Dermis microvascular lymphatic vessel endothelial cell (primary cell): Measurements from ENCODE around the gene GALNT2. TPM values are rescaled to one million over a fixed set of nuclear protein-coding genes. Genes with fewer than 3 reads are reported as not detected.

Experiments used
- DNase-seq, 2 donors: peaks; one replicate each; pipeline versions ENCODE4 v3.0.0 to v3.0.0-alpha.2; 2010; ENCODE audit warnings: low read depth in 2 of 2
- total RNA-seq: library from RNA; depleted of rRNA; stranded (reverse); fragments of >200 nt; gene quantifications from 2 replicates; pipeline ENCODE4 v1.2.1, GENCODE V29; 2014

Gene GALNT2
- total RNA-seq, 1 donor from 2014 or later = 38.1 TPM

DNA sequence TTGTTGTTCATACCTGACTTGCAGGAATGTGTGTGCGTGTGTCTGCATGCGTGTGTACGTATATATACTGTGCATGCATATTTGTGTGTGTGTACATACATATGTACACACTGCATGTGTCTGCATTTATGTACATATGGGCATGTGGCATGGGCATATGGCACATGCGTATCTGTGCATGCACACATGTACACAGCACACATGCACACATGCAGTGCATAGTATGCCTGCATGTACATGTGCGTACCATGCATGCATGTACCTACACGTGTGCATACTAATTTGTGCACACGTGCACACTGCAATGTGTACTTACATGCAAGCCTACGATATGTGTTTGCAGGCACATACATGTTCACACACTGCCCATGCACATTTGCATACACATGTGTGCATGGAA lies 43.9 kb downstream of the GALNT2 start:
- DNase-seq = no peak

DNA sequence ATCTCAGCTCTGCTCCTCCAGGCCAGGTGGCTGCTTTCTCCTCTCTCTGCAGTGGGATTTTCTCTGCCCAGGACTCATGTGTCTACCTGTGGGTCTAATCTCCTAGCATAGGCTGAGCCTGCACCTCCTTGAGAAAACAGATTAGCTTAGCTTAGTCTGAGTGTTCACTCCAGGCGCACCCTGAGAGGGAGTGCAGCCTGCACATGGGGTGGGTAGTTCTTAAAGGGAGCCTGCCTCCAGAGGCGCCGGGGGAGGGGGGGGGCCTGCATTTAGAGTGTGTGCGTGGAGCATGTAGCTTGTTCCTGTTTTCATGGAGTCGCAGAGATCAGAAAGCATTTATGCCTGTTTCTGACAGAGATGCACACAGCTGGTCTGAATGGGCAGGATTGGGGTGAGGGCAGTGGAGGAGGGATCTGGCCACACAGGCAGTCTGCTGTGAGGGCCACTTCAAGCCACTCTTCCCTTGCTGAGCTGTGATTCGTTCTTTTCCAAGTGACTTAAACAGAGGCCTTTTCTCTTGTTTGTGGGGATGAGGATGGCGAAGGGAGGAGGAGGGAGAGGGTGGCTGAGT lies 45.2 kb downstream of the GALNT2 start:
- DNase-seq = no peak

DNA sequence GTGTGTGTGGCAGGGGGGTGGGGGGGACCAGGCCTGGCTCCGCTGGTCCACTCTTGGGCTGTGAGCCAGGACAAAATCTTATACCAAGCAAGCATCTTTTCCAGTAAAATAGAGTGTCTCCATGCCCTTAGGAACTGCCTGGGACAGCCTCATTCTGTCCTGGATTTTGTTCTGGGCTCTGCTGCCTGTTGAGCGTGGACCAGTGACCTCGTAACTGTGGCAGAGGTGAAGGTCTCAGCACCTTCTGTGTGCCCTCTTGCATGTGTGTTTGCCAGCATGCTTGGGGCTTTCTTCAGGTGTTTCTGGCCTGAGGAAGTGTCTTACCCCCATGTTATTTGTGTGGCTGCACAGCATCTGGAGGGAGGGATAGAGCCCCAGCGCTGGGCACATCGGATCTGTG lies 45.7 kb downstream of the GALNT2 start:
- DNase-seq = no peak

DNA sequence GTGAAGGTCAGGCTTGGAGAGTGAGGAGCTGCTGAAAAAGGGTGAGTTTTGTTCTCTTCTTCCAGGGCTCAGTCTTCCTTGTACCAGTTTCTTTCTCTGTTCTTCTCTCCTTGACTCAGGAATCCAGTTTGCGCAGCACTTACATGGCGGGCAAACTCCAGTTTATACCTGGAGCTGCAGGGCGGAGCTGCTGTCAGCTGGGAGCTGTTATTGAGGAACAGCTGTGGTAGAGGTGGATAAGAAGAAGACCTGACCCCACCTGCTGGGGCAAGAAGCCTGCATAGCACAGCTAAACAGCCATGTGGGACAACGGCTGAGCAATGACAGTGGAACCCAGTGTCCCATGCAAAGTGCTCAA lies 46.2 kb downstream of the GALNT2 start:
- no peak for DNase-seq

DNA sequence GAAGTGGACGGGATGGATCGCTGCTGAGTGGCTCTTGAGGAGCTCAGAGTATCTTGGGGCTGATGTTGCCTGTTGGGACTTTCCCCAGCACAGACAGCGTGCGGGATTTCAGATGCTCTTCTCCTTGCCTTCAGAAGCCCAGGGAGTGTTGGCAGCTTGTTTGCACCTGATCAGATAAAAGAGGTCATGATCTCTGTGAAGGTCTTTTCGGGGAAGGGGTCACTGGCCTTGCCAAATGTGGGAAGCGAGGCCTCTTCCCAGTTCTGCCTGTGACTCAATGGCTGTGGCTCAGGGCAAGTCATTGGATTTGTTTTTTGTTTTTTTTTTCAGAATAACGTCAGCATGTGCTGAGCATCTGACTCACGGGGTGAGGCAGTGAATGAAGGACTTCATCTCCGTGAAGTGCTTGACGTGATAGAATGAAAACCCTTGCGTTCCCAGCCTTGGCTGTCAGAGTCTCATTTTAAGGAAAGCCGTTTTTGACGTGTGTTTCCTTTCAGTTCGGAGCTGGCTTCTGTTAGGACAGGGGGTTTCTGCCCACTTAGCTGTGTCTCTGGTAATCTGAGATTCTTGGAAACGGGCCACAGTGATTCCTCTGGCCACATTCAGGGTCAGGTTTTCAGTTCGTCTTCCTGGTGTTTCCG lies 46.7 kb downstream of the GALNT2 start:
- DNase-seq = peak in 1 of 2 donors; percentile 67

DNA sequence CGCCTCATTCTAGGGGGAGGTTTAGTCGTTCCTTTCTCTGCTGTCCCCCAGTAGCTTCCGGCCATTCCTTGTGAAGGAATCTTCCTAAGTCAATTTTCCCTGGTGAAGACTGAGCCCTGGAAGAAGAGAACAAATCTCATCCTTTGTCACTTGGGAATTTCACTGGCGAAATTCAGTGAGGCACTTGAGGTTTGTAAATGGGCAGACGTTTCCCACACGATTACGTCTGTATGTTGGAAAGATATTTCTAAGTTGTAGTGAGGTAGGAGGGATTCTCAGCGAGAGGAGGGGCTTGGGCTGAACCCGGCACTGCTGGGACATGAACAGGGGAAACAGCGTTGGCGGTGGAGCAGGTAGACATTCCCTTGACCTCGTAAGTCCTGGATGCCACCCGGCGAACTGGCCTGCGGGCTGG lies 47.2 kb downstream of the GALNT2 start:
- DNase-seq = no peak

DNA sequence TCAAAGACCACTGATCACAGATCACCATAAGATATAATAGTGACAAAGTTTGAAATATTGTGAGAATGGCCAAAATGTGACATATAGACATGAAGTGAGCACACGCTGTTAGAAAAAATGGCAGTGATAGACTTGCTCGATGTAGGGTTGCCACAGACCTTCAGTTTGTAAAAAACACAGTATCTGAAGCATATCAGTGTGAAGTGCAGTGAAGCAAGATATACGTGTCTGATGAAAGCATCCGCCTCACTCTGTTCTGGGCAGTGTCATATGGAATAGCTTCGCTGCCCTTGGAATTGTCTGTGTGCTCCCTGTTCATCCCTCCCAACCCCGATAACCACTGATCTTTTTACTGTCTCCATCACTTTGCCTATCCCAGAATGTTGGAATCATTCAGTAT lies 50.7 kb downstream of the GALNT2 start:
- no peak for DNase-seq

DNA sequence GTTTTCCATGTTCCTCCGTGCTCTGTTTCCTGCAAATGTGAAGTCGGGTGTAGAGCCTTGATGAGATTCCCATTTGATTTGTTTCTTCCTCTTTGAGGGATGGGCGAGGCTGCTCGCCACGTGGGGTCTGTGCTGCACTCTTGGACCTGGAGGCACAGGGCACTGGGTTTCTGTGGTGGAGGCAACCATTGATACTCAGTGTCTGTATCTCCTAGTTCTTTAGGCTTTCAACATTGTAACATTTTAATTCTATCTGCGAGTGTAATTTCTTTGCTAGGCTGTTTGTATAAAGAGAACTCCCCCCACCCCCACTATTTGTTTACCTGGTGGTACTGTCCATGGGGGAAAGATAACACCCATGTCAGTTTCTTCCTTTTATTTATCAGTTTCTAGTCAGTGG lies 52.3 kb downstream of the GALNT2 start:
- DNase-seq = no peak

DNA sequence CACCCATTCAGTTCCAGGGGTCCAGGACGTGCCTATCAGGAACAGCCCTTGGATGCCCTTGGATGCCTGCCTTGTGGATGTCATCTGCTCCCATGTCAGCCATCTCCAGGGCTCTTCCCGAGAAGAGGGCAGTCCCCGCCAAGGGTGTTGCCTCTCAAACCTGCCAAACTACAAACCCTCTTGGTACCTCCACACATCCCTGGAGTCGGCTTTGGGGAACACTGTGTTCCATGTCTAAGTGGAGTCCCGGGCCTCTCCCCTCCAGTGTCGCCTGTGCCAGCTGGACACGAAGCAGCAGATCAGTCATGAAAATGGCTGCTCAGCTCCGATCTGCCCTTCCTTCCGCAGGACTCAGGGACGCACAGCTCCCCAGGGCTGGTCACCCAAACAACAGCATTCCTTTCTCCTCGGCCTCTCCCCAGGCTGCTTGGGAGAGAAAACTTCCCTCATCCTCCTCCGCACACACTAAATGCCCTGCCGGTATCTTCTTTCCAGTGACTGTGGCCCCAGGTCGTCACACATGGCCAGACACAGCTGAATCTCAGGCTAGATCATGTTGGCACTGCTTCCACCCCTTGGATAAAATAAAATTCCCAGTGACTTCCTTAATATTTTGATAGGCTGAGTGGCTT lies 53.4 kb downstream of the GALNT2 start:
- DNase-seq = no peak

DNA sequence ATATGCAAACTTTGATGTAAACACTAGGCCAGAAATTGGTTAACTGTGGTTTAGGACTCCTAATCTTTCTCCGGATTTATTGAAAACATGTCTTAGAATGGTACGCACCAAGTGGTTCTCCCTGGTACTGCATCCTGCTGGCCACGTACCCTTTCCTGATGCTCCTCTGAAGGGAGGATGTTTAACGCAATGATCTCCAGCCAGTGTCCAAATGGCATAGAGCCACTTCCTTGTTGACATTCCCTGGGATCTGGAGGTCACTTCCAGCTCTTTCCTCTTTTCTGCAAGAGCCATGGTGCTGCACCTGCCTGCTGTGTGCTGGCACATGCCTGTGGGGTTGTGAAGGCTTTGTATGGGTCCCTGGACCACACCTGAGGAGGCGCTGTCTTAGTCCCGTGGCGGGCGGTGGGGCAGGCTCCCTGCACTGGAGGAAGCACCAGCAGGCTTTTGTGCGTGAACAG lies 53.9 kb downstream of the GALNT2 start:
- DNase-seq = peak; percentile 27 to 45

DNA sequence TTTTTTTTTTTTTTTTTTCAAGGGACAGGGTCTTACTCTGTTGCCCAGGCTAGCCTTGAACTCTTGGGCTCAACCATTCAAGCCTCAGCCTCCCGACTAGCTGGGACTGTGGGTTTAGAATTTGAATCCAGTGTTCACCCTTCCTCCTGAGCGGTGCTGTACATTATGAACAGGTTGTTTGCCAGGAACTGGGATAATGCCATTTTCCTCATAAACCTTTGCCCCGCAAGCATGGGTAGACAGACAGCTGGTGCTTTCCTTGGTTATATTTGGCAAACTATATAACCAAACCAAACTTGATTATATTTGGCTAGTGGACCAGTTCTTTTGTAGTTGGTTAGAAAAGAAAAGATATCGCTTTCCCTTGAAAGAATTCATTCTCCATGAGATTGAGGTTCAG lies 54.9 kb downstream of the GALNT2 start:
- DNase-seq = no peak

DNA sequence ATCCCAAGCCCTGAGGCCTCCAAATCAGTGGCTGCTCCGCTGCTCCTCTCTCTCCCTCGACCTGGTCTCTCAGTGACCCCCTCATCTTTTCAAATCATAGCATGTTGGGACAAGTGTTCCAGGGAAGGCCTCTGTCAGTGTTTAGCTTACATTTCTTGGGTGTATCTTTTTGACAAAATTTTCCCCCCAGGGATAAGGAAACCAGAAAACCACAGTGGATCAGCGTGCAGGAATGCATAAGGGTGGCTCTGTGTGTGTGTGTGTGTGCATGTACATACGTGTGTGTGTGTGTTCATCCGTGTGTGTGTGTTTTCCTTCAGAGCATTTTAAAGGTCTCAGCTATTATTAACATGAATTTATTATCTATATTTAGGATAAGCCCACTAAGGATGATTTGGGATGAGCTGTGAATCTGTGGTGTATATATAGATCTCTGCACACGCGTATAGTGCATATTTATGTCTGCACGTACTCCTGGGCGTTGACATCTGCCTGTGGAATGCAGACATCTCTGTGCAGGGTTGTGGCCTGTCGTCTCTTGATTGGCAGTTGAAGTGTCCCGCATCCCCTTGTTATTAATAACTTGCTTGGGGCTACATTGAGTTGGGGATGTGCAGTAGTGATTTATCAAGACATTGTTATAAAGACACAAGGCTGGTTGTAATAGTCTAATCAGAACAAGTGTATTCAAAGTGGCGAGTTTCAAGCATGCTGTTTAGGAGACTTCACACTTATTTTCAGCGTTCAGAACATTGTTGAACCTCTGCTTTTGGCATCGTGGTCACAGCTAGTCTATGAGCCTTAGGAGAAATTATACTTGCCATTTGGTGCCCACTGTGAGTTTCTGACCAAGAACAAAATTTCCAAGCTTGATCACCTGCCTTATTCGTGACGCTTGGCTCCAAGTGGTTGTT lies 55.6 kb downstream of the GALNT2 start:
- DNase-seq = no peak

DNA sequence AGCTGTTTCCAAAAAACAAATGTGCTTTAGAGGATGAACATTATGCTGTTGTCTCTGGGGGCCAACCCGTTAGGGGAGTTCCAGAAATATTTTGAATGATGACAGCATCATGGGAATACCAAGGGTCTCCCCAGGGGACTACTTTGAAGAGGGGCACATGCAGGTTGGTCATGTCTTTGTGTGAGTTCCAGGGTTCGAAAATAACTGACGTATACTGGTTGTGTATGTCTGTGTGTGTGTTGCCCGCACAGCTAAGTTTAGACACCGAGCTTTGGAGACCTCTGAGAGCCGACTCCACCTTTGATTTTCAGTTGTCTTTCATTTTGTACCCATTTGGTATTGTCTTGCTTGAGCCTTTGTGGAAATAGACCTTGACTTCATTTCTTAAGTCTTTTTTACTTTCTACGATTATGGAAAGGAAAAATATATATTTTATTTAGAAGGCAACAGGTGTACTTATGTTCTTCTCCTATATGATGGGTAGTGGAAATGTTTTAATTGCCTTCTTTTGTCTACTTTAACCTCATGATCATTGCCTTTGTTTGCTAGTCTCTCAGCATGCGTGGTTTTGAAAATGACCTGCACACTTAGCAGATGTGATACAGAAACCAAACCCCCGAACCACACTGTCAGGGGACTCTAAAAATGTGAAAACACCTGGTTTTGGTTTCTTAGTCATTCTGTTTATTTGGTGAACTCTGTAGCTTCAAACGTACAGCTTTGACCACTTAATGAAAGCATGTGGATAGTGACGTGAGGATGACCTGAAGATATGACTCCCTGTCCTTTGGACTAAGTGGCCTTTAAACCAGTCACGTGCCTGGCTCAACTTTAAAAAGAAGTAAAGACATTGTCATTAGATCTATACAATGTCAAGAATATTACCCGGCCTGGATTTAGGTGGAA lies 56.5 kb downstream of the GALNT2 start:
- DNase-seq = no peak

DNA sequence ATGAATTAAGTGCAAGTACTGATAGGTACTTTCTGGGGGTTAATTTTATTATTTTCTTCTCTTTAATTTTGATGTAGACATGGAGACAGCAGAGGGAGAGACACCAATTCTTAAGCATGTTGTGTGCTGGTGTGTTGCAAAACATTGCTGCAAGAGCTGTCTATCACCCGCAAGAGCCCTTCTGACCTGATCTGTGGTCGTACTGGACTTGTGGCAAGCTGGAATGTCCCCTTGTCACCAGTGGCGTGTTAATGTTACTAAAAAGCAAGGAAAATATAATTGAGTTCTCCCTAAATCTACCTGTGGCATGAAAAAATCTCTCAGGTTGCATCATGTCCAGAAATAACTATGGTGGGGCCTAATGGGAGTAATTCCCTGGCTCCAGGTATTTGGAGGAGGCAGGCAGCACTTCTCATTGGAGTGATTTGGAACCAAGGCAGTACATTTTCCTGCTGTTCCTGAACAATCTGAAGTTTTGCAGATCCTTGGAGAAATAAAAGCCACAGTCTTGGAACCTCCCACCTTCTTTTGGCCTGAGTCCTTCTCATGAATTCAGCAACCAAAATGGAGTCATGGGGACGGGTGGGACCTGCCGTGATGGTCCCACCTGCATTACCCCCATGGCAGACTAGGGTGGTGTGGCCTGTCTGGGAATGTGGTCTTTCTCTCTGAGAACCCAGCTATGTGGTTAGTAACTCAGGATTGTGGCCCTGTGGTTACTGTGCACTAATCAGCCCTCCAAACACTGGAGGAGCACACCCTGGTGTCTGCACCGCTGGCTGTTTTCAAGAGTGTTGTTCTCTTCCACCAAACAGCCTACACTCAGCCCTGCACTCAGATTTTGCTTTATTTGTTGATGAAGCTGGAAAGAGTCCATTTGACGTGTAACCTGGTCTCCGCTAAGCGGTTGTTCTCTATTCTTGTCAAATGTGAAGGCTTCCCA lies 57.4 kb downstream of the GALNT2 start:
- no peak for DNase-seq

DNA sequence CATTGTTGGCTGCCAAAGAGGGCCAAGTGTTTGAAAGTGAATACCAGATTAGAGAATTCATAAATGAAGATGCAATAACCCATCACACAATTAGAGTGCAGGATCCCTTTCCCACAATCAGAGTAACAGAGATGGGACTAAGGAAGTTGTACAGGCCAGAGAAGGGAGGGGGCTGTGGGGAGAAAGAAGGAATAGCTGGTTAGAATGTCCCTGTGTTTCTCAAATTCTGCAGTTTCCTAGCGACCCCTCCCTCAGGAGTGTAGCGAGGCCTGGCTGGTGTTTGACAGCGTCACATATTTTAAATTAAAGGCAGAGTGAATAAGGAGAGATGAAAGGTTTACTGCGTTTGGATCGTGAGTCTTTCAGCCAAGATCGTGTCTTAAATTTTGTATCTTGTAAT lies 58.1 kb downstream of the GALNT2 start:
- DNase-seq = no peak

DNA sequence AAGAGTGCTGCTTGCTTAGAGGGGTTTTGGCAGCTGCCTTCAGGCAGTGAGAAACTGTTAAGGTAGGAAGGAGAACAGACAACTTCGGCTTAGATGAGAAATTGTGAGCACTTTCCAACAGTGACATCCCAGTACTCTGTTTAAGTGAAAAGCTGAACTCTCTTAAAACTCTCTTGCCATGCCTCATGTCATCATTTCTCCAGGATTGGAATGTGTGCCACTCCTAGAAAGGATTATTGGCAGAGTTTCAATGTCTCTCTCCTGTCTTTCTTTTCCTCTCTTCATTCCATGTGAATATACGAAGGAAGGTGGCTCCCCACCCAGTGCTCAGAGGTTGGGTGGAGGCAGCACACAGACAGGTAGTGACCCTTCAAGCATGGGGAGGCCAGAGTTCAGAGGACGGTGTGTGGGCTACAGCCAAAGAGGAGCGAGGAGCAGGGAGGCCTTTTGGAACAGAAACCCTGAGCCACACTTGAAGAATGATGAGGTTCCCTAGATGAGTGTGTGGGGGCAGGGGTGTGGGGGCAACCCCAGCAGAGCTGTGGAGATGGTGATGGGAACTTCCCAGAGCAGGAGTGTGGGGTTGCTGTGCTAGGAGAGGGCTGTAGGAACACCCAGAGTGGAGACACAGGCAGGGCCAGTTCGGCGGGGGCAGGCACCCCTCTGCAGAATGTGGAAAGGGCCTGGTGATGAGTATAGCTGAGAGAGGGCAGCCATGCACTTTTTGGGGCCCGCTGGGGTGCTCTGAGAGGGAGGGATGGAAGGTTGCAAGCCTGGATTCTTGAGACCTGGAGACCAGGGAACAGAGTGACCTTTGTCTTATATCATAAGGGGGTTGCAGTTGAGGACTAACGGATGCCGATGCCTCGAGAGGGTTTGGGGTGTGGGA lies 58.8 kb downstream of the GALNT2 start:
- DNase-seq = no peak

DNA sequence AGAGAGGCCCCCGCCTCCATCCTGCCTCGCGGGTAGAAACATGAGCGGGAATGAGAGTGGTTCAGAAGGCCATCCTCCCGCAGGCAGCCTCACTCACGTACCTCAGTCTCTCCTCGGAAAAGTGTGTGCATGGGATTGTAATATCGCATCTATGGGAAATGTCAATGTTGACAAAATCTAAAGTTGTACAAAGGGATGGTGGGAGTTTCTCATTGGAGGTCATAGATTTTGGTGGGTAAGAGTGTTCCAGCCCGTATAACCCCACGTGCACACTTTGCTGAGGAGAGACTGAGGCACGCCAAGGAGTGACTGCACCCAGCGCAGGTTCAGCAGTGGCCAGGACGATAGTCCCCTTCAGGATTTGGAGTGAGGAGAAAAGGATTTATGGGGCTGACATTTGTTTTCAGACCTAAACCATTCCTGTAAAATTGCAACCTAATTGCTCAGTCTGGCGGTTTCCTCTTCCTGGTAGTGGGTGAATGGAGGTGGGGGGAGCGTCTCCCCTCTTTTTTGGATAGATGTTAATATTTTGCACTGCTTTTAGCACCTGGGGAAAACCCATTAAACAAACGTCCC lies 59.6 kb downstream of the GALNT2 start:
- DNase-seq = no peak
